SK-N-SH (cell line): ENCODE data around the gene PCGF3. TPM values are rescaled to one million over a fixed set of nuclear protein-coding genes. Genes with fewer than 3 reads are reported as not detected.

Experiments used
- CTCF ChIA-PET: fragments of 300-600, 350-600 bp; formaldehyde crosslinking; extraction: SDS; loops from one replicate; lab custom pipeline; 2021; lab: Yijun Ruan, JAX
- POLR2A ChIA-PET: fragments of 350-600 bp; sonication (Branson Sonifier 250); formaldehyde crosslinking; extraction: SDS; loops from one replicate; lab custom pipeline; 2020; ENCODE audit warnings: antibody characterized with exemption, inconsistent platforms; lab: Yijun Ruan, JAX
- DNase-seq: peaks from one replicate; pipeline ENCODE4 v3.0.0; 2012
- H2AFZ ChIP-seq: fragments of 200-600 bp; sonication (generic); 2 replicates; pipeline ENCODE4 v1.8.1; 2016; ENCODE audit warnings: antibody characterized with exemption, mild to moderate bottlenecking, low read depth
- H3F3A ChIP-seq: fragments of 200-600 bp; sonication (generic); replicated peaks from 2 replicates; pipeline ENCODE3; 2016; ENCODE audit warnings: antibody characterized with exemption, mild to moderate bottlenecking; ENCODE audit not compliant: insufficient read depth
- H3K27ac ChIP-seq, 2 experiments: fragments of 200-500 bp in 1 of 2; fragments of 200-600 bp in 1 of 2; sonication (Bioruptor generic) in 1 of 2; sonication (generic), shearing (Covaris generic) in 1 of 2; 2 replicates each; pipeline versions ENCODE4 v1.5.1 to v1.6.1; 2014 to 2016; ENCODE audit warnings: low read depth in 2 of 2, inconsistent platforms in 1 of 2, low read length in 1 of 2, mild to moderate bottlenecking in 1 of 2, mixed read lengths in 1 of 2
- H3K27me3 ChIP-seq: fragments of 200-600 bp; sonication (generic), shearing (Covaris generic); 2 replicates; pipeline ENCODE4 v1.6.1; 2016; ENCODE audit warnings: mixed run types; ENCODE audit not compliant: insufficient read depth
- H3K36me3 ChIP-seq, 2 experiments: fragments of 200-500 bp in 1 of 2; fragments of 200-600 bp in 1 of 2; sonication (Bioruptor generic) in 1 of 2; sonication (generic) in 1 of 2; replicated peaks in 1 of 2; 2 replicates each; pipeline versions ENCODE3 to v1.5.1; 2014 to 2016; ENCODE audit warnings: low read length in 1 of 2, mild to moderate bottlenecking in 1 of 2; ENCODE audit not compliant: insufficient read depth in 2 of 2, control insufficient read depth in 1 of 2
- H3K4me1 ChIP-seq, 2 experiments: fragments of 200-500 bp in 1 of 2; fragments of 200-600 bp in 1 of 2; sonication (Bioruptor generic) in 1 of 2; sonication (generic), shearing (Covaris generic) in 1 of 2; 2 replicates each; pipeline versions ENCODE4 v1.5.1 to v1.6.1; 2014 to 2016; ENCODE audit warnings: low read depth in 1 of 2, low read length in 1 of 2, mixed run types in 1 of 2; ENCODE audit not compliant: insufficient read depth in 2 of 2, control insufficient read depth in 1 of 2
- H3K4me2 ChIP-seq: fragments of 200-600 bp; sonication (generic), shearing (Covaris generic); 2 replicates; pipeline ENCODE4 v1.6.1; 2017; ENCODE audit warnings: mixed run types
- H3K4me3 ChIP-seq, 2 experiments: fragments of 200-500 bp in 1 of 2; fragments of 200-600 bp in 1 of 2; sonication (Bioruptor generic) in 1 of 2; sonication (generic), shearing (Covaris generic) in 1 of 2; 2 replicates each; pipeline versions ENCODE4 v1.5.1 to v1.8.1; 2014 to 2016; ENCODE audit warnings: low read depth in 2 of 2, inconsistent platforms in 1 of 2, low read length in 1 of 2, mild to moderate bottlenecking in 1 of 2, mixed read lengths in 1 of 2, moderate library complexity in 1 of 2
- H3K79me2 ChIP-seq: fragments of 200-600 bp; sonication (generic); 2 replicates; pipeline ENCODE4 v1.8.1; 2017; ENCODE audit warnings: mild to moderate bottlenecking; ENCODE audit not compliant: insufficient read depth
- H3K9ac ChIP-seq: fragments of 200-600 bp; sonication (generic); 2 replicates; pipeline ENCODE4 v1.6.1; 2017; ENCODE audit warnings: mixed run types
- H3K9me2 ChIP-seq: fragments of 200-600 bp; sonication (generic); 2 replicates; pipeline ENCODE4 v1.6.1; 2017; ENCODE audit warnings: mixed run types
- H3K9me3 ChIP-seq: fragments of 200-600 bp; sonication (generic); 2 replicates; pipeline ENCODE4 v1.6.1; 2017; ENCODE audit warnings: mixed run types, mild to moderate bottlenecking, moderate library complexity
- H4K20me1 ChIP-seq: fragments of 200-600 bp; sonication (generic); 2 replicates; pipeline ENCODE4 v1.6.1; 2017; ENCODE audit warnings: mild to moderate bottlenecking, mixed run types; ENCODE audit not compliant: insufficient read depth
- EP300 ChIP-seq, 2 experiments: IDR thresholded peaks; 2 replicates each; pipeline versions ENCODE4 v1.4.0 to v1.6.1; 2012; ENCODE audit warnings: borderline replicate concordance in 1 of 2, low read depth in 1 of 2, low read length in 1 of 2
- FOSL2 ChIP-seq: IDR thresholded peaks from 2 replicates; pipeline ENCODE4 v1.4.0; 2012; ENCODE audit warnings: low read depth, mild to moderate bottlenecking, moderate library complexity, borderline replicate concordance
- FOXM1 ChIP-seq: IDR thresholded peaks from 2 replicates; pipeline ENCODE4 v1.4.0; 2012; ENCODE audit warnings: low read depth, mild to moderate bottlenecking
- GABPA ChIP-seq: IDR thresholded peaks from 2 replicates; pipeline ENCODE4 v1.4.0; 2012; ENCODE audit warnings: low read depth, mild to moderate bottlenecking
- MEF2A ChIP-seq: IDR thresholded peaks from 2 replicates; pipeline ENCODE4 v1.4.0; 2012; ENCODE audit warnings: low read depth, borderline replicate concordance
- NFIC ChIP-seq: IDR thresholded peaks from 2 replicates; pipeline ENCODE4 v1.4.0; 2012; ENCODE audit warnings: borderline replicate concordance
- RAD21 ChIP-seq: IDR thresholded peaks from 2 replicates; pipeline ENCODE4 v1.6.1; 2012; ENCODE audit warnings: mild to moderate bottlenecking, low read length
- RCOR1 ChIP-seq: fragments of 150-350 bp; IDR thresholded peaks from 2 replicates; pipeline ENCODE4 v1.6.1; 2017; ENCODE audit warnings: antibody characterized with exemption, low read length
- RFX5 ChIP-seq: IDR thresholded peaks from 2 replicates; pipeline ENCODE4 v1.6.1; 2012; ENCODE audit warnings: mild to moderate bottlenecking, improper control_type of control experiment, low read length
- SIN3A ChIP-seq: IDR thresholded peaks from 2 replicates; pipeline ENCODE4 v1.6.1; 2012; ENCODE audit warnings: low read depth, mild to moderate bottlenecking, low read length, moderate library complexity, borderline replicate concordance
- TAF1 ChIP-seq: IDR thresholded peaks from 2 replicates; pipeline ENCODE4 v1.6.1; 2012; ENCODE audit warnings: low read depth, mild to moderate bottlenecking, low read length, moderate library complexity, borderline replicate concordance
- TEAD4 ChIP-seq: IDR thresholded peaks from 2 replicates; pipeline ENCODE4 v1.4.0; 2012; ENCODE audit warnings: mild to moderate bottlenecking, borderline replicate concordance; ENCODE audit not compliant: insufficient read depth
- WGBS: methylation state at CpG from one replicate; pipeline ENCODE4 v1.1.6; 2017; ENCODE audit warnings: low lambda C conversion rate; 5-methylcytosine and 5-hydroxymethylcytosine counted together
- polyA plus RNA-seq, 3 experiments: library from polyadenylated mRNA; depleted of rRNA; stranded (reverse); fragments of >200 nt; gene quantifications; 2 replicates each; pipeline ENCODE4 v1.2.3, GENCODE V29; 2012
- TF ChIP-seq, protein P1 (sequence below): IDR thresholded peaks from 2 replicates; pipeline ENCODE4 v1.4.0; 2012; ENCODE audit warnings: low read depth, borderline replicate concordance
- TF ChIP-seq, protein P2 (sequence below): IDR thresholded peaks from 2 replicates; pipeline ENCODE4 v1.4.0; 2012; ENCODE audit warnings: low read depth, borderline replicate concordance
- TF ChIP-seq, protein P3 (sequence below): IDR thresholded peaks from 2 replicates; pipeline ENCODE4; 2012
- TF ChIP-seq, protein P4 (sequence below): IDR thresholded peaks from 2 replicates; pipeline ENCODE4 v1.4.0; 2012; ENCODE audit warnings: low read depth

The PCGF3 gene
- polyA plus RNA-seq, 1 of the 3 experiments (the other 2 are of a cell fraction) = 44.8 TPM

DNA sequence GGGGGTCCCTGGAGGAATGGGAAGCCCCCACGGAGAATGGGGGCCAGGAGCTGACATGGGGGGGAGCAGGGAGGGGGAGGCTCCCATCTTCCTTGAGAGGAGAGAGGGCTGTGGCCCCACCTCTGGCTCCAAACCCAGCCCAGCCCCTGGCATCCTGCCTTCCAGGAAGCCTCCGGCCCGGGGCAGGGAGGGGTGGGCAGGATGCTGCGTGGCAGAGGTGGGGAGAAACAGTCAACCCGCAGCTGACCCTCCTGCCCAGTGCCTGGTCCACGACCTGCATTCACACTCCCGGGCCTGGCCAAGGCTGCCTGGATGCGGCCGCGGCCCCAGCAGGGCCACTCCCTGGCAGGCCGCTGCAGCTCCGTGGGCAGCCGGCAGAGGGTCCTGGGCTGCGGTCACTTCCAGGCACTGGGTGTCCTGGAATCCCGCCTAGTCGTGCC lies 81.2 kb downstream of the PCGF3 start (continued):
- TF ChIP-seq, protein P1, sequence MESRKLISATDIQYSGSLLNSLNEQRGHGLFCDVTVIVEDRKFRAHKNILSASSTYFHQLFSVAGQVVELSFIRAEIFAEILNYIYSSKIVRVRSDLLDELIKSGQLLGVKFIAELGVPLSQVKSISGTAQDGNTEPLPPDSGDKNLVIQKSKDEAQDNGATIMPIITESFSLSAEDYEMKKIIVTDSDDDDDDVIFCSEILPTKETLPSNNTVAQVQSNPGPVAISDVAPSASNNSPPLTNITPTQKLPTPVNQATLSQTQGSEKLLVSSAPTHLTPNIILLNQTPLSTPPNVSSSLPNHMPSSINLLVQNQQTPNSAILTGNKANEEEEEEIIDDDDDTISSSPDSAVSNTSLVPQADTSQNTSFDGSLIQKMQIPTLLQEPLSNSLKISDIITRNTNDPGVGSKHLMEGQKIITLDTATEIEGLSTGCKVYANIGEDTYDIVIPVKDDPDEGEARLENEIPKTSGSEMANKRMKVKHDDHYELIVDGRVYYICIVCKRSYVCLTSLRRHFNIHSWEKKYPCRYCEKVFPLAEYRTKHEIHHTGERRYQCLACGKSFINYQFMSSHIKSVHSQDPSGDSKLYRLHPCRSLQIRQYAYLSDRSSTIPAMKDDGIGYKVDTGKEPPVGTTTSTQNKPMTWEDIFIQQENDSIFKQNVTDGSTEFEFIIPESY = no peak
- TF ChIP-seq, protein P2, sequence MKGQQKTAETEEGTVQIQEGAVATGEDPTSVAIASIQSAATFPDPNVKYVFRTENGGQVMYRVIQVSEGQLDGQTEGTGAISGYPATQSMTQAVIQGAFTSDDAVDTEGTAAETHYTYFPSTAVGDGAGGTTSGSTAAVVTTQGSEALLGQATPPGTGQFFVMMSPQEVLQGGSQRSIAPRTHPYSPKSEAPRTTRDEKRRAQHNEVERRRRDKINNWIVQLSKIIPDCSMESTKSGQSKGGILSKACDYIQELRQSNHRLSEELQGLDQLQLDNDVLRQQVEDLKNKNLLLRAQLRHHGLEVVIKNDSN = no peak
- TF ChIP-seq, all 33 proteins: peak for 0

DNA sequence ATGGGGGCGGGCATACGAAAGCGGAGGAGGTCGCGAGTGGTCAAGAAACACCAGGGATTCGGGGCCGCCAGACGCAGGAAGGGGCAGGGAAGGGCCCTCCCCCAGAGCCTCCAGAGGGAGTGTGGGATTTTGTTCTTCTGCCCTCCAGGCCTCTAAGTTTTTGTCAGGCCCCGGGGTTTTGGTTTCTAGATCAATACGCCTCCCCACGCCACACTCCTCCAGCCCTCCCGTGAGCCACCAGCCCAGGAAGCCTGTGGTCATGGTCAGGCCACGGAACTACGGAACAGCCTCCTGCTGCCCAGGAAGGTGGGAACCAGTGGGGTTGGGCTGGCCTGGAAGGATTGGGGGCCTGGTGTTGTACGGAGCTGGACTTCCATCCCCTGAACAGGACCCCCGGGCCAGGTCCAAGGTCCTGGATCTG lies 81.9 kb downstream of the PCGF3 start:
- H3K27ac ChIP-seq = no peak overlapping the region; a peak in 1 of 4 replicates
- 91% methylated on average over 16 of the region's 16 CpGs for WGBS
- no peaks in the 10 kb centered on the region for H4K20me1 ChIP-seq
- peak; percentile 16 for DNase-seq
- no peaks in the 10 kb centered on the region for H3F3A ChIP-seq
- POLR2A ChIA-PET = no interaction called here
- no peaks in the 10 kb centered on the region for H3K9me2 ChIP-seq
- no peaks in the 10 kb centered on the region for H3K27me3 ChIP-seq
- no peak overlapping the region for H3K9ac ChIP-seq
- no peaks in the 10 kb centered on the region for H3K9me3 ChIP-seq
- no peaks in the 10 kb centered on the region for H3K36me3 ChIP-seq
- H3K4me2 ChIP-seq = no peak overlapping the region
- no peaks in the 10 kb centered on the region for H3K79me2 ChIP-seq
- CTCF ChIA-PET = interaction anchor here (1.4 kb wide), 1 partner anchor 45 kb away, joined by 3 read pairs; no protein-coding TSS in a partner anchor
- TF ChIP-seq, protein P3, sequence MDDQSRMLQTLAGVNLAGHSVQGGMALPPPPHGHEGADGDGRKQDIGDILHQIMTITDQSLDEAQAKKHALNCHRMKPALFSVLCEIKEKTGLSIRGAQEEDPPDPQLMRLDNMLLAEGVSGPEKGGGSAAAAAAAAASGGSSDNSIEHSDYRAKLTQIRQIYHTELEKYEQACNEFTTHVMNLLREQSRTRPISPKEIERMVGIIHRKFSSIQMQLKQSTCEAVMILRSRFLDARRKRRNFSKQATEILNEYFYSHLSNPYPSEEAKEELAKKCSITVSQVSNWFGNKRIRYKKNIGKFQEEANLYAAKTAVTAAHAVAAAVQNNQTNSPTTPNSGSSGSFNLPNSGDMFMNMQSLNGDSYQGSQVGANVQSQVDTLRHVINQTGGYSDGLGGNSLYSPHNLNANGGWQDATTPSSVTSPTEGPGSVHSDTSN = no peak
- TF ChIP-seq RFX5 (no peak), NFIC (no peak), FOXM1 (no peak), SIN3A (no peak), GABPA (no peak), RAD21 (no peak), EP300 (IDR thresholded peaks at IDR 0.05; ENCODE audit: borderline replicate concordance in 1 of 2, low read depth in 1 of 2, low read length in 1 of 2) (no peak), FOSL2 (no peak), RCOR1 (no peak), TEAD4 (no peak), MEF2A (no peak), TAF1 (no peak)
- TF ChIP-seq, protein P4, sequence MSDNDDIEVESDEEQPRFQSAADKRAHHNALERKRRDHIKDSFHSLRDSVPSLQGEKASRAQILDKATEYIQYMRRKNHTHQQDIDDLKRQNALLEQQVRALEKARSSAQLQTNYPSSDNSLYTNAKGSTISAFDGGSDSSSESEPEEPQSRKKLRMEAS = no peak
- TF ChIP-seq, protein P2 = no peak
- TF ChIP-seq, protein P1 = no peak
- H3K4me3 ChIP-seq = no peak overlapping the region
- H3K4me1 ChIP-seq = peaks cover 0 to 50% of the 10 kb centered on the region in 2 experiments; a peak in 1 of 4 replicates
- no peak overlapping the region for H2AFZ ChIP-seq
